ENCODE measurements around the gene HOXA4. TPM values are rescaled to one million over a fixed set of nuclear protein-coding genes. Genes with fewer than 3 reads are reported as not detected.

Gene HOXA4
- total RNA-seq, 3 donors from 2014 or later: 0.14 TPM; not detected in 2

DNA sequence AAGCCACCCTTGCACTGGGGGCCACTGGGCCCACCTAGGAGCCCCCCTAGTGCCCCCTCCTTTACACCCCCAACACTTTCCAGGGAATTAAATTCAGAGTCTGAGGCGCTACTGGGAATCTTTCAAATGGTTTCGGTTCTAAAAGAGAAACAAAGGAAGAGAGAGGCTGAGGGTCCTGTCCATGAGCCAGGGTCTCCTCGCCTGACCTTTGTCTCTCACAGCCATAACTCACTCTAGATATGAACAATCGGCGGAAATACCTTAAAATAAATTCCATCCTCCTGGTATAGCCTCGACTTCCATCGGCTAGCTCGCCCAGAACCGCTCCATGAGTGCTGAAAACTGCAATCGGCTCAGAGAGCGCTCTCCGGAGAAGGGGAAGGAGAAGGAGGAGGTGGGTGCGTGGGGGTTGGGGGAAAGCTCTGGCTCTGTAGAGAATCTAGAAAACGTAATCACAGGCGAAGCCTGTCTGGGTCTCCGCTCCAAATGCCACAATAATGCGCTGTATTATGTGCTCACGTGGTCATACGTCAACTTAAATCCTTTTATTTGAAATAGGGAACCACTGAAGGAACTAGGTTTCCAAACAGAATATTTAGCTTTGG lies 12.6 kb downstream of the HOXA4 start:
- Mint-ChIP-seq H3K9me3 (no peaks in the 10 kb centered on the region), H3K4me3 (no peak overlapping the region), H3K27me3 (ENCODE audit: low read depth) (peaks cover 15% of the 10 kb centered on the region), H3K4me1 (ENCODE audit: low read depth) (no peaks in the 10 kb centered on the region), H3K36me3 (ENCODE audit: insufficient read depth) (no peaks in the 10 kb centered on the region)
- DNase-seq (no peak), ATAC-seq (no peak)

DNA sequence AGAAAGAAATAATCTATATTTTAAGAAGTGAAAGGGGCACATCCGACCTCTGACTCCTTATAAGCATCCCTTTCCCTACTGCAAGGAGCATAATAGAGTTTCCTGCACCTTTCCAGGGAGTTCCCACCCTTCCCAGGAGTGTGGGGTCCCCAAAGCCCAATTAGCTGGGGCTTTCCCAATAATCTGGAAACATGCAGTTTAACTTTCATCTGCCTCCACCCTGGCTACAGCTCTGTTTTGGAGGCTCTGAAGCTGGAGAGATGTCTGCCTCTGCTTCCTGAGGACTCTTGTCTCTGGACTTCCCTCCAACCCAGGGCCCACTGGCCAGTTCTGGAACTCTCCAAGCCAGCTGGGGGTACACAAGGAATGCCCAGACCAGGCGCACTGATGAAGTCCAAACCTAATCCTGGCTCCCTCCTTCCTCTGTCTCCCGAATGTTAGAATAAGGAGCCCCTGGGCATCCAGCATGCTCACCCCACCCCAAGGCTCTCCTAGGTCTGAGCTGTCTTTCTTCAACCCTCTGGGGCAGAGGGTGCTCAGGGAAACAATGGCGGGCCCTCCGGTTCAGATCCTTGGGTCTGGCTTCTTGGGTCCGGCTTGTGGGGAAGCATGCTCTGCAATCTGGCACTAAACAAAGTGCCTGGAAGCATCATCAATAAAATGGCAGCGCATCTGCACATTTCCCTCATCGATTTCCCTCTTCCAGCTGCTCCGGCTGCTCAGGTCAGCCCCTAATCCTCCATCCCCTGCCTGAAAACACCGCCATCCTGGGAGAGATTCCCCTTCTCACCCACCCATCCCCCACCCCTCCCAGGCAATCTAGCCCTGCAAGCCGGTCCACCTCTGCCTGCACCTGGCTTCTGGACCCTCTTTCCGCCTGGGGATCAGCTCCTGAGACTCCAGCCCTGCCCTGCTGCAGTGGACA lies 13.3 kb downstream of the HOXA4 start:
- no peak for DNase-seq
- H3K4me1 Mint-ChIP-seq (ENCODE audit: low read depth): no peaks in the 10 kb centered on the region
- no peaks in the 10 kb centered on the region for H3K9me3 Mint-ChIP-seq
- no peaks in the 10 kb centered on the region for H3K36me3 Mint-ChIP-seq (ENCODE audit: insufficient read depth)
- H3K4me3 Mint-ChIP-seq: no peak overlapping the region
- no peak for ATAC-seq
- peaks cover 16% of the 10 kb centered on the region for H3K27me3 Mint-ChIP-seq (ENCODE audit: low read depth)

DNA sequence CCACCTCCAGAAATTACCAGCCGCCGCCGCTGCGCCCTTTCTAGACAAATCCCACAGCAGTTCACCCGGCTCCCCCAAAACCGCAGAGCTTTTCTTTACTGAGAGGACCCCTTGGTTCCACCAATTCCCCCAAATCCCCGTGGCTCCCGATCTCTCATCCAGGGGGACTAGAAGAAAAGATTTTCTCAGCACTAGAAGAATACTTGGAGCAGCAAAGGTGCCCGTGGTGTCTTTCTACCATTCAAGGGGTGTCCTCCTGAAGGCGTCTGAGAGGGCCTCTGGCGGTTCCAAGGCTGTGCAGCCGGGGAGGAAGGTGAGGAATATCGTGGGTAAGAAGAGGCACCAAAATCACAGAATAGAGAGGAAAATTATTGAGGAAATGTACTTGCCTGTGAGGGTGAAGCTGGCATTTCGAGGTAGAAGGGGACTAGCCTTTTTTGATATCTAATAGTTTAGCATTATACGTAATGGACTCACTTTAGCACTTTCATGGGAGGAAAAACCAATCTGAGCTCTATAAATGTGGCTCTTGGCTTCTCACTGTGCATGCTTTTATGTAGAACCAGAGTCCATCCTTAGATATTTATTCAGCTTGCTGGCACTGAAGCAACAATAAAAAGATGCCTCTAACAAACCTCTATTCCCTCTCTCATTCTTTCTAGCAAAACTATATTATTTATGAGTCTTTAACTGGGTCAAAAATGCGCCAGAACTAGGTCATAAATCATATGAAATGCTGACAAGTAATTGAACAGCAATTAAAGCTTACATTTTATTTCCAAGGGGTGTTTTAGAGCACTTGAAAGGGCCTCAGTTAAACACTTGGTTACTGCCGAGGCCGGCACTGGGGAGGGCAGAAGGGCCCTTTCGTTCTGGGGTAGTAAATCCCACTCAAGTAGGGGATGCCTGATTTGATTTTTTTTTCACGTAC lies 14.3 kb downstream of the HOXA4 start:
- peaks cover 24% of the 10 kb centered on the region for H3K27me3 Mint-ChIP-seq (ENCODE audit: low read depth)
- no peak overlapping the region for H3K4me3 Mint-ChIP-seq
- H3K36me3 Mint-ChIP-seq (ENCODE audit: insufficient read depth): no peaks in the 10 kb centered on the region
- DNase-seq (no peak), ATAC-seq (no peak)
- no peaks in the 10 kb centered on the region for H3K9me3 Mint-ChIP-seq
- no peaks in the 10 kb centered on the region for H3K4me1 Mint-ChIP-seq (ENCODE audit: low read depth)

GRCh38 chr7:27115221-27116026 lies 15.1 kb downstream of the HOXA4 start:
- DNase-seq (no peak), ATAC-seq (no peak)
- Mint-ChIP-seq H3K4me1 (ENCODE audit: low read depth) (no peaks in the 10 kb centered on the region), H3K9me3 (no peaks in the 10 kb centered on the region), H3K36me3 (ENCODE audit: insufficient read depth) (no peaks in the 10 kb centered on the region), H3K4me3 (no peak overlapping the region), H3K27me3 (ENCODE audit: low read depth) (peaks cover 24% of the 10 kb centered on the region)

DNA sequence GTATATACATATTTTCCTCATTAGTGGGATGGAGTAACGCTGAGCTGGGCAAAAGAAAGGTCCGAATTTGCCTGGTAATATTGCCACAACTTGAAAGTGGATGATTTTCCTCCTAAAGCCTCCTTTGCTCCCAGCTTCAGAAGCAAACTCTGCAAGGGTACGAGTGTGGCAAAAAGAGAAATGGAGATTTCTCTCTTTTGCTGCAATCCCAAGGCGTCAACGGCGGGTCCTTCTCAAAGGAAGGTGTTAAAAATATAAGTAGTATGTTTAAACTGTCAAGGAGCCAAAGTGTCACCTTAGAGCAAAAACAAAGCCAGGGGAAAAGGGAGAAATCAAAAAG lies 15.7 kb downstream of the HOXA4 start:
- ATAC-seq (no peak), DNase-seq (no peak)
- Mint-ChIP-seq H3K36me3 (ENCODE audit: insufficient read depth) (no peaks in the 10 kb centered on the region), H3K4me3 (no peak overlapping the region), H3K4me1 (ENCODE audit: low read depth) (no peaks in the 10 kb centered on the region), H3K27me3 (ENCODE audit: low read depth) (peaks cover 24% of the 10 kb centered on the region), H3K9me3 (no peaks in the 10 kb centered on the region)

- H3K9me3 Mint-ChIP-seq: no peaks in the 10 kb centered on the region
- peaks cover 24% of the 10 kb centered on the region for H3K27me3 Mint-ChIP-seq (ENCODE audit: low read depth)
- no peaks in the 10 kb centered on the region for H3K4me1 Mint-ChIP-seq (ENCODE audit: low read depth)
- no peaks in the 10 kb centered on the region for H3K36me3 Mint-ChIP-seq (ENCODE audit: insufficient read depth)
- no peak overlapping the region for H3K4me3 Mint-ChIP-seq
- ATAC-seq (no peak), DNase-seq (no peak)
These were observed 16.4 kb downstream of the HOXA4 start for GRCh38 chr7:27113991-27114769.

- H3K27me3 Mint-ChIP-seq (ENCODE audit: low read depth): peaks cover 24% of the 10 kb centered on the region
- H3K36me3 Mint-ChIP-seq (ENCODE audit: insufficient read depth): no peaks in the 10 kb centered on the region
- no peak overlapping the region for H3K4me3 Mint-ChIP-seq
- ATAC-seq (no peak), DNase-seq (no peak)
- H3K4me1 Mint-ChIP-seq (ENCODE audit: low read depth): no peaks in the 10 kb centered on the region
- H3K9me3 Mint-ChIP-seq: no peaks in the 10 kb centered on the region
These were observed 17.3 kb downstream of the HOXA4 start for GRCh38 chr7:27112955-27113949.

- Mint-ChIP-seq H3K4me3 (no peak overlapping the region), H3K9me3 (no peaks in the 10 kb centered on the region), H3K4me1 (ENCODE audit: low read depth) (no peaks in the 10 kb centered on the region), H3K36me3 (ENCODE audit: insufficient read depth) (no peaks in the 10 kb centered on the region), H3K27me3 (ENCODE audit: low read depth) (peaks cover 23% of the 10 kb centered on the region)
- ATAC-seq (no peak), DNase-seq (no peak)
These were observed 18.2 kb downstream of the HOXA4 start for GRCh38 chr7:27112361-27112760.

DNA sequence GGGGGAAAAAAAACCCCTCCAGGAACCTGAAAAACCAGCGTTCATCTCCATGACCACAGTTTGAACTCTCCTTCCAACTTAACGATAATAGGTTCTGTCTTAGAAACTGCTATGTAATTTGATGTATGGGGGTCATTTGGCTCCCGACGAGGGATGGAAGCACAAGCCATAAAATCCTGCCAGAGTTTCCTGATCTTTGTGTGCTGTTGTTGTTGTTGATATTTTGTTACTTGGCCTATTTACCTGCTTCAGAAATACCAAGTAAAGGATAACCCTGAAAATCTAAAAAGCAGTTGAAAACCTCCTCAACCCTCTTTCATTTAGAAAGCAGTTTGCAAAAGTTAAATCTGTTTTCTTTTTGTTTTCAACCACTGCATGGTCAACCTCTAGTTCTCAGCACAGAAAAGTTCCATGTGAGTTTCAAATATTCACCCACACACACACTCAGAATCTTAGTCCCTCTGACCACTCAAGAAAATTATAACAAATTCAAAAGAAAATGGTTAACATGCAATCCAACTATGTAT lies 18.7 kb downstream of the HOXA4 start:
- no peak for ATAC-seq
- Mint-ChIP-seq H3K4me1 (ENCODE audit: low read depth) (no peaks in the 10 kb centered on the region), H3K4me3 (no peak overlapping the region)

GRCh38 chr7:27111042-27111750 lies 19.4 kb downstream of the HOXA4 start:
- H3K4me3 Mint-ChIP-seq: no peak overlapping the region
- no peaks in the 10 kb centered on the region for H3K9me3 Mint-ChIP-seq
- ATAC-seq: no peak
- no peaks in the 10 kb centered on the region for H3K36me3 Mint-ChIP-seq (ENCODE audit: insufficient read depth)
- no peak for DNase-seq
- no peaks in the 10 kb centered on the region for H3K4me1 Mint-ChIP-seq (ENCODE audit: low read depth)
- H3K27me3 Mint-ChIP-seq (ENCODE audit: low read depth): peaks cover 23% of the 10 kb centered on the region

More for the DNA sequence above, 18.7 kb downstream of the HOXA4 start:
- no peaks in the 10 kb centered on the region for H3K9me3 Mint-ChIP-seq
- H3K27me3 Mint-ChIP-seq (ENCODE audit: low read depth): peaks cover 23% of the 10 kb centered on the region
- no peaks in the 10 kb centered on the region for H3K36me3 Mint-ChIP-seq (ENCODE audit: insufficient read depth)
- DNase-seq: no peak

DNA sequence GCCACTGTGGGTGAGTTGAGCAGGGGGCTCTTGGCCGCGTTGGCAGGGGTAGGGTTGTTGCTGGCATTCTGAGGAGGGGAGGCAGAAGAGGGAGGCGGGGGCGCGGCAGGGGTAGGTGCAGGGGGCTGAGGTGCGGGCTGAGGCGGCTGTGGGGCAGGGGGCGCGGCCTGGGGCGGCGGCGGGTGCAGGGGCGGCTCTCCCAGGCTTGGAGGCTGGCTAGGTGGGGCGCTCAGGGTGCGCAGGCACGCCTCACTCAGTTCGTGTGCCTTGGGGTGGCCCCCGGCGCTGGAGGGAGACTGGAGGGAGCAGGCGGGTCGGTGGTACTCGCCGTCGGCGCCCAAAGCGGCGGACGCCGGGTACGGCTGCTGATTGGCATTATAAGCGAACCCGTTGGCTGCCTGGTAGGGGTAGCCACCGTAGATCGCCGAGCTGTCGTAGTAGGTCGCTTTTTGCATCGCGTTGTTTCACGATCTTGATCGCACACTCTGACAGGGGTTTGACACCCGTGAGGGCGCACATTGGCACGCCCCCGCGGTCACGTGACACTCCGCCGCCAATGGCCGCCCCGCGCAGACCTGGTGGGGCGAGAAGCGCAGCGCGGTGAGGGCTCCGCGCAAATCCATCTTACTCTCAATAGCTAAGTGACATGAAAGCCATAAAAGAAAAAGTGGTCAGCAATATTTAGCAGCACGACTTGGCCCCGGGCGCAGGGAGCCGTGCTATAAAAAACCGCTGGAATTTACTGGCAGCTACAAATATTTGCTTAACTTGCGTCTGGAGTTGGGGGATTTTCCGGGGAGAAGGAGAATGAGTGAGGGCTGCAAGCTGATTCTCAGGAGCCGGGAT lies 20.1 kb downstream of the HOXA4 start:
- Mint-ChIP-seq H3K36me3 (ENCODE audit: insufficient read depth) (no peaks in the 10 kb centered on the region), H3K4me3 (no peak overlapping the region), H3K4me1 (ENCODE audit: low read depth) (no peaks in the 10 kb centered on the region), H3K9me3 (no peaks in the 10 kb centered on the region), H3K27me3 (ENCODE audit: low read depth) (peaks cover 29% of the 10 kb centered on the region)
- DNase-seq: no peak
- ATAC-seq: no peak

Data from activated T-cell treated with anti-CD3 and anti-CD28 coated beads, Interleukin-2, amount 50 U/mL, for 4 hours (primary cell).